Posterior cingulate gyrus (tissue), 11 donors: ENCODE results near the gene GOT1.

ENCODE experiments used
- DNase-seq, 10 donors: peaks; one replicate each; pipeline versions ENCODE4 v3.0.0 to v3.0.0-alpha.2; 2020 to 2021; ENCODE audit warnings: mixed read lengths in 3 of 10
- intact Hi-C: fragments of 100-400 bp; cut with DNase I; formaldehyde crosslinking; loops from one replicate; pipeline ENCODE4 v1.15.1; 2023

The GOT1 gene

DNA sequence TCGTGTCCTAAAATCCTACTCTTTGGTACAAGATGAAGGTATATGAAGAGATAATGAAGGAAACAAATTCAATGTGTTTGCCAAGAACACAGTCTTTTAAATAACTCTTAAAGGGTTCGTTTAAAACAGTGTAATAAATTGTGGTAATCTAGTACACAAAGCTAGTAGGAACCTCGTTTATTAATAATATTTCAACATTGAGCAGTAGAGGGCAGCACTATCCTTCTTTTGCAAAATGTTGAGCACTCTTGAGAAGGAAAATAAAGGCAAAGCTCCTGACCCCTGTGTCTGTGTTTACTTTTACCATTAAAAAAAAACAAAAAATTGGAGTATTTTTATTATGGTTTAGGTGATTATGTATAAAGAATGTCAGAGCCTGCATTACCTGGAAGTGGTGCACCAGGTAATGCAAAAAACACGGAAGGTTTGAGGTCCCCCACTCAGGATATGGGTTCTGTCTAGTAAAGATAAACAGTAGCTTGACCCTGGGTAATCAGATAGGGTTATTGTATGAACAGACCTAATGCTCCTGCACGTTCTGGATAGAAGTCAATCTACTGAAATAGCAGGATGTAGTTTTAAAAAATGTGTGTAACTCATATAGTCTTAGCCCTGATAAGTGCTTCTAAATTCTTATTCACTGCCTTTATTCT, 5.7 kb upstream of the GOT1 start:
- intact Hi-C loops = loop anchor here (2.0 kb wide), 1 partner anchor 177 kb away; no protein-coding TSS in a partner anchor
- DNase-seq = no peak

DNA sequence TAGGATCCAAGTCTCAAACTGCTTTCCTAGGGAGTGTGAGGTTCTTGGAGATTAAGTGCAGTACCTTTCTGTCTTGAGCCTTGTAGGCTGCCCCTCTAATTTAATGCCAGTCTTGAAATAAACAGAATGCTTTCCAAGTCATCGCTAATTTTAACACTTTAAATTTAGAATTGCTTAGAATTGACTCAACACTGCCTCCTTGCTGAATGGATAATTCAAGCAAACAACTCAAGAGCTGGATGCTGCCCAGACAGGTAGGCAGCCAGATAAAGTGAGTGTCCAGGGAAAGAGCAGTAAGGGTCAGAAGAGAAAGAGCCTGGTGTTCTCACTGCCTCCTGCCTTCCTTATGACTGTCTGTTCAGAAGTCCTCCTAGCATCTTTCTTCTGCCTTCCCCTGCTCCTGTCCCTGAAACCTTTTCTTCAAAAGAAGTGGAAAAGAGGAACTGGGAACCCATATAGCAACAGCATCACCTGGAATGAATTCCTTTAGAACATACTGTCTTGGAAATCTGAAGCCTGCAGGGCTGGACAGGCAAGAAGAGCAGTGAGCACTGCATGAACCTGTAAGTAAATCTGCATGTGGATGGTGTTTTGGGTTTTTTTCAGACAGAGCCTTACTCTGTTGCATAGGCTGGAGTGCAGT, 3.1 kb upstream of the GOT1 start:
- intact Hi-C loops = loop anchor here (5.0 kb wide), 1 partner anchor 299 kb away; the partner anchor contains the start of genes COX15 and CUTC

DNA sequence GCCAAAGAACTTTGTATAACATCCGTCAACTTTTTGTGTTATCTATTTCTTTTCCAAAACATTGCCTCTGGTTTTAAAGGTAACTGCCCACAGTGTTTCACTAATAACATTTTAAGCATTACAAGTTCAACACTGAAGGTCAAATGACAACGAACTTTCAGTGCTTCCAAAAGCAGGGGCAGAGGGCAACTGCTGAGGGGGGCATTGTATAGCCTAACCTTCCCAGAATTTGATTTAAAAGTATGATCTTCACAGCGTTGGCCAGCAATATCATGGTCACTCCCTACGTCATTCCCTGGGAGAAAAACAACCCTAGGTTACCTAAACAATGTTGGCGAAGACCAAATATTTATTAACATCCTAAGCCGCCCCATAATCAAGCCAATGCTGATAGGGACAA, 2.5 kb upstream of the GOT1 start:
- DNase-seq = no peak
- intact Hi-C loops = loop anchor here (5.0 kb wide), 1 partner anchor 299 kb away; the partner anchor contains the start of genes COX15 and CUTC

More for the DNA sequence above, 3.1 kb upstream of the GOT1 start:
- no peak for DNase-seq

DNA sequence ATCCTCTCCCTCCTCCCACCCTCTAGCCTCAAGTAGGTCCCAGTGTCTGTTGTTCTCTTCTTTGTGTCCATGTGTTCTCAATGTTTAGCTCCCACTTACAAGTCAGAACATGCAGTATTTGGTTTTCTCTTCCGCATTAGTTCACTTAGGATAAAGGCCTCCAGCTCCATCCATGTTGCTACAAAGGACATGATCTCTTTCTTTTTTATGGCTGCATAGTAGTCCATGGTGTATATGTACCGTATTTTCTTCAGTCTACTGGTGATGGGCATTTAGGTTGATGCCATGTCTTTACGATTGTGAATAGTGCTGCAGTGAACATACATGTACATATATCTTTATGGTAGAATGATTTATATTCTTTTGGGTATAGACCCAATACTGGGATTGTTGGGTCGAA, 1.6 kb upstream of the GOT1 start:
- intact Hi-C loops = loop anchor here (5.0 kb wide), 1 partner anchor 300 kb away; the partner anchor contains the start of genes COX15 and CUTC
- DNase-seq = no peak

DNA sequence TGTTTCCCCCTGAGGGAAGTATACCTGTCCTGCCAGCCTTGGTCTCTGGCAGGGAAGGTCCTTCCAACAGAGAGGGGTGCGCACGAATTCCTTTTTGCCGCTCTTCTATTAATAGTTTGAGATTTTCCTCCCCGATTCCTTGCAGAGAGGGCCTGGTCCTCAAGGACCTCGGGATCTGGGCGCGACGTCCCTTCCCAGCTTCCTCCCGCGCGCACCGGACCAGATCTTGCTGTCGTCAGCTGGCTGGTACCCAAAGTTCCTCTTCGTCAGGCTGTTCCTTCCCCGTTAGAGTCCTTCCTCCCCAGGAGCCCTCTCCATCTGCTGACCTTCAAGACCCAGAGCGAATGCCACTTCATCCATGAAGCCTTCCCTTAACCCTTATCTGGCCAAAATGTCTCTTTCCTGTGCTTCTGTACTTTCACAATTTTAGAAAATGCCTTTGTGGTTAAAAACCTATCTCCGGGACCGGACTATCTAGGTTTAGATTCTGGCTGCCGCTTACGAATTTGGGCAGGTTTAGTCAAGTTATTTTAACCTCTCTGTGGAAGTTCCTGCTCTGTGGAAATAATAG, 851 bp upstream of the GOT1 start:
- DNase-seq = peak; percentile 30 to 94 (median 60)
- intact Hi-C loops = loop anchor here (2.0 to 5.0 kb wide), 2 partner anchors 38 to 301 kb away; partner anchors contain the start of genes COX15 and CUTC

DNA sequence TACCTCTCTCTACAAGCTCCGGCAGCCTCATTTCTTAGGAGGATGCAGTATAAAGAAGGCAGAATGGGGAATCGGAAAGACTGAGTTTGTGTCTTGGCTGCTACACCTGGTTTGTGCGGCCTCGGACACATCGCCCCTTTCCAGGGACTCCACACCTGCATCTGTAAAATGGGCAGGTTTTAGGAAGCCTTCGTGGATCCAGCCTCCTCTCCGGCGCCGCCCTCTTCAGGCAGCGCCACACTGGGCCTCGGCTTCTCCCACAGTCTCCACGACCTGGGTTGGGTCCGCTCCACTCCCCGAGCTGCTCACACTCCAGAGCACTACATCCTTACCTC, 341 bp downstream of the GOT1 start:
- DNase-seq = peak in 1 of 10 donors; percentile 9
- intact Hi-C loops = loop anchor here (2.0 to 5.0 kb wide), 2 partner anchors 37 to 302 kb away; partner anchors contain the start of genes COX15 and CUTC

DNA sequence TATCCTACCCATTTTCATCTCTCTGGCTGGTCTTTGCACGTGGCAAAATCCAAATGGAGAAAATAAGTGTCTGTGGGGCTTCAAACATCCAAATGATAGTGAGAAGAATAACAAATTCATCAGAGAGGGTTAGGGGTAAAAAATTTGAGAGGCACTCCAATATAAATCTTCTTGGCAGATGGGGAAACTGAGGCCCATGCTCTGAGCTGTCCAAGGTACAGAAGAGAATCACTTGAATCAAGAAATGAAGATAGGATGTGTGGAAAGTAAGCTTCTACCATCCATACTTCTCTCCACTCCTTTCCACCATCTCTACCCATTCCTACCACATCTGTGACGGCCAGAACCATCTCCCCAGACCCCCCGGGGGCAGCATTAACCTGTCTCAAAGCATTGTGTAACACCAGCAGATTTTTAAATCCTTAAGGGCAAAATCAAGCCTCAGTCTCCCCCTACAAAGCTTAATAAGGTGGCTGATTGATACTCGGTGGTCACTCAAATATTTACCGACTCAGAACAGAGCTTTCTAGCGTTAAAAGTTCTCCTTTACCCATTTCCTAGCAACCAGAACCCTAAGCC, 818 bp downstream of the GOT1 start:
- DNase-seq = no peak
- intact Hi-C loops = loop anchor here (2.0 to 5.0 kb wide), 2 partner anchors 37 to 303 kb away; partner anchors contain the start of genes COX15 and CUTC

DNA sequence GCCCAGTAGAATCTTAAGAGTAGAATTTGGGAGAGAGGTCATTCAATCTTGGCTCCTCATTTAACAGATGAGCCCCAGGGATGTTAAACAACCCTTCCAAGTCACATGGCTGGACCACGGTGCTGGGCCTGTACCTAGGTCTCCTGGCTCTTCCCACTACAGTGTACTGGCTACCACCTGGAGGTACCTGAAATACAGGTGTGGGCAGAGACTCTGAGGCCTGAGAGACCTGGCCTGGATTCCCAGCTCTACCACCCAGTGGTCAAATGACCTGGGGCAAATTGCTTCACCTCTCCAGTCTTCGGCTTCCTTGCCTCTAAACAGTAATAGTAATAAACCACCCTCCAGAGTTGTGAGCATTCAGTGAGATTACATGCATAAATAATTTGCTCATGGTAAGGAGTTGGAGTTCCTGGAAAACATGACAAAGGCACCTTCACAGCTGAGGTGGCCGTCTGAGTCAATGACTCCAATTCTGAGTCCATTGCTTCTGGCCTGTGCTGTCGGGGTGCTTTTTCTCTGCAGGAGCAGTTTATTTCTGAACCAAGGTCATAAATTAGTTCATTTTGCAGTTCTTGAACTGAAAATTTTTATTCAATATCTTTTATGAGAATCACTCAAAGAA, 2.7 kb downstream of the GOT1 start:
- intact Hi-C loops = no loop called here
- no peak for DNase-seq

DNA sequence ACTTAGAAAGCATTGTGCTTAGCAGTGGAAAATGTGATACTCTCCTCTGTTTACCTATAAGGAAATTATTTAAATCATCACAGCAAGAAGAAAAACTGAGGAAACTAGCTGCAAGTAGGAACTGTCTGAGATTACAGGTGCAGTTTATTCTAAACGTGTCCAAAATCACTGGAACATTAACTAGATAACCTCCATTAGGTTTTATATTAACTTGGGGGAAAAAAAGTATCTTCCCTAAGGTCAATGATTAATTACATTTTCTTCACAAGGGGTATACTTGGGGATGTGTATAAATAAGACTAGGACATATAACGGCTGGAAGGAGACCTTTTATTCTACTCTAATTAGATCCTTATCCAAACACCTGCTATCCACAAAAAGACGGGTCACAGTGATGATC, 3.7 kb downstream of the GOT1 start:
- intact Hi-C loops = no loop called here
- DNase-seq = no peak

DNA sequence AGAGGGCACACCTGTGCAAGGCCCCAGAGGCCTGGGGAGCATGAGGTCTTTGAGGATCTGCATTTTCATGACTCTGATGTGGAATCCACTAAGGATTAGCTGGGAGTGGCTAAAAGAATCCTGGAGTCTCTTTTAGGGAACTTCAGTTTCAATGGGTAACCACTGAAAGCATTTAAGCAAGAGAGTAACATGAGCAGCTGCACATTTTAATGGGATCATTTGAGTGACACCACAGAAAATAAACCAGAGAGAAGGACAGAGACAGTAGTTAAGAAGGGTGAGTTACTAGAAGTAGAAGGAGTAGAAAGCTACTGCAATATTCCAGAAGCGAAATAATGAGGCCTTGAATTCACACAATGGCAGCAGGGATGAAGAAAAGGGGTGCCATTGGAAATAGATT, 5.2 kb downstream of the GOT1 start:
- DNase-seq = no peak
- intact Hi-C loops = no loop called here

DNA sequence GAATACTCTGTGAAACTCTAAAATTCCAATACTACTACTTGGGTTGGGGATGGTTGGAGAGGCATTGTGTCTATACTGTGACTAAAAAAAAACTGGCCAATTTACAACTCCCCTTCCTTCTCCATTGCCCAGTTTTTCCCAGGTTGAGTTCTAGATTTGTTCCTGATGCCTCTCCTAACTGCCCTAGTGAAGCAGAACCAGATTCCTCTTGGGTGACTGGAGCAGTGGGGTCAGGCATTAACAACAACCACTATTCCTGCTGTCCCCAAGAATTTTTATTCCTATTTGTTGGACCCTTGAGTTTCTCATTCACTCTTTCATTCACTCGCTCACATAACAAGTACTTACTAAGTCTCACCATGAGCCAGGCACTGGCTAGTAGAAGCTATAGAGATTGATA, 5.8 kb downstream of the GOT1 start:
- intact Hi-C loops = no loop called here
- DNase-seq = no peak

DNA sequence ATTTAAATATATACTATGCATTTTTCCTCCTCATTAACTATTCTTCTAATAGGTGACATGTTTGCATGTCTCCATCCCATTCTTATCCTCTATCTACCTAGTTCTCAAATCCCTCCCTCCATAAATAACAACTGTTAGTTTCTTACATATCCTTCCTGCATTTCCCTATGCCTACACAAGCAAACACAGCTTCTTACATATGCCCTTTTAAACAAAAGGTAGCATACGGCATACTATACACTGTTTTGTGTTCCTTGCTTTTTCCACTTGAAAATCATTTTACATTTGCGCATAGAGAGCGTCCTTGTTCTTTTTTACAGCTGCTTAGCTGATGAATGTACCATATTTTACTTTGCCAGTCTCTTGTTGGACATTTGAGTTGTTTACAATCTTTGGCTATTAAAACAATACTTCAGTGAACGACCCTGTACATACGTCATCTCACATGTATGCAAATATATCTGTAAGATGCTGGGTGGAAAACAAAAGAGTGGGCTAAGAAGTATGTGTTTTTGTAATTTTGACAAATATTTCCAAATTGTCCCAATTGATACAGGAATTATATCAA, 7.8 kb downstream of the GOT1 start:
- intact Hi-C loops = no loop called here
- DNase-seq = no peak

DNA sequence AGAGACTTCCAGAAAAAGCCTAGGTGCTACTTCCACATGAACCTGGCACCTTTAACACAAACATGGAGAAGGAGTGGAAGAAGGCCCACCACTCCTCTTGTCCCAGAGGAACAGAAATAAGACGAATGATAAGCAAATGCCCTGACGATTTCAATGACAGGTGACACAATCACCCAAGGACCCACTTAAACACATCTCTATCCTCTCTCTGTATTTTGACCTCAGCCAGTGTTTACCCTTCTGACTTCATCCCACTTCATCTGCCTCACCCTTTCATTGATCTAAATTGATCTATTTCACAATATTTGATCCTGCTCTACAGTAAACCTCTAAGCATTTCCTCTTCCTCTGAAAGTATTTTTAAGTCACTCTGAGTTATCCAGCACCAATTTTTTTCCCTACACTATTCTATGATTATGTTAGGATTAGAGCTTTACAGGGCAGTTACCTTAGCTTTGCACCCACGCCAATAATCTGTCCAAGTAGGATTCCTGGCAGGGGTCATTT, 9.1 kb downstream of the GOT1 start:
- intact Hi-C loops = no loop called here
- DNase-seq = no peak

DNA sequence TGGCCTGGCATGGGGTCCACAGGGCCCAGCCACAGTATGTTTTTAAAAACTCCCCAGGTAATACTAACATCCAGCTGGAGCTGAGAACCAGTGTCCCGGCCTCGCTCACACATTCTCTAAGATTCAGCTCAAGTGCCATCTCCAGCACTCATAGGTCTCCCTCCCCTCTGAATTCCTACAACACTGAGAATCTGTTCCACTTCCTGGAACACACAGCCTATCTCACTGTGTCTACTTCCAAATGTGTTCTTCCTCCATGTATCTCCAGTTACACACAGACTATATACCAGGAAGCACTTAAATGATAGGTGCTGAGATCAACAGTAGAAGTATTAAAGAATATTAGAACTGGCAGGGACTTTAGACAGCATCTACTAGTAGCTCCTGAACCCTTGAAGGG, 10.7 kb downstream of the GOT1 start:
- intact Hi-C loops = no loop called here
- DNase-seq = no peak

DNA sequence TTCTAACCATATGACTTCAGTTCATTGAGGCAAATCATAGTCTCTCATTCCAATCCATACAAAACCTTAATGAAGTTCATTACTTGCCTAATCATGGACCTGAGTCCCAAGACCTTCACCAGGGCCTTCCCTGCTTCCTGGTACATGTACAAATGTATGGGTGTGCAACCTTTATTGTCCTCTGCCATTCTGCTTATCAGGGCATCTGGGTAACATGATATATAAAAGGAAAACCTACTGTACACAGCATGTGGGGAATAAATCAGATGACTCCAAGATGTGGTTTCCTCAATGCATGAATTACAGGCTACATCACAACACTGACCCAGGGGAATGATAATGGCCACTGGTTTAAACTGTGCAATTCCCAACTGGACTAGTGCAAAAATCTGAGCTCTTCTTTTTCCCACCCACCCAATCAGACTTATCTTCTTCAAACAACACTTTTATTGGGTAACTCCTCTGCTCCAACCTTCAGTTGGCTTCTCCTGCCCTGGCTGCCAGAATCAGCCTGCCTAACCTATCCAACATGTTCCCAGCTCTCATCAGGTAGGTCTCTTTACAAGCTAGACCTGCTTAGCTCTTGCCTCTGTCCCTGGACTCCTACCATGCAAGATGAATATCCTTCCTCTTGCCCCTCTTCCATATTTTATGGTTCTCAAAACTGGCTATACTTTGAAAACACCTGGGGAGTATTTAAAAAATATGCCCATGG, 11.4 kb downstream of the GOT1 start:
- no peak for DNase-seq
- intact Hi-C loops = no loop called here

DNA sequence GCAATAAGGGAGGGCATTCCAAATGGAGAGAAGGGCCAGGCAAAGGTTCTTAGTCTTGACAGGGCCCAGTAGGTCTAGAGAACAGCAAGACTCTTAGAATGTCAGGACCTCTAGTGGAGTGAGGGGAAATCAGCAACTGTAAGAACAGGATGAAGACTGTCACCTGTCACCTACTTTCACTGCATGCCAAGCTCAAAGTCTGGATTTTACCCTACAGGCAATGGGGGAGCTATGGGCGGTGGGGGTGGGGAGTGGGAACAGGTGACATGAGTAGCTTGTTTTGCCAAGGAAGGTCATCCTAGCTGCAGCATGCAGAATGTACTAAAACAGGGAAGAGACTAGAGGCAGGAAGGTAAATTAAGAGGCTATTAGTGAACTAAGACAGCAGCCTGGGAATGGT, 18.3 kb downstream of the GOT1 start:
- no peak for DNase-seq
- intact Hi-C loops = no loop called here

DNA sequence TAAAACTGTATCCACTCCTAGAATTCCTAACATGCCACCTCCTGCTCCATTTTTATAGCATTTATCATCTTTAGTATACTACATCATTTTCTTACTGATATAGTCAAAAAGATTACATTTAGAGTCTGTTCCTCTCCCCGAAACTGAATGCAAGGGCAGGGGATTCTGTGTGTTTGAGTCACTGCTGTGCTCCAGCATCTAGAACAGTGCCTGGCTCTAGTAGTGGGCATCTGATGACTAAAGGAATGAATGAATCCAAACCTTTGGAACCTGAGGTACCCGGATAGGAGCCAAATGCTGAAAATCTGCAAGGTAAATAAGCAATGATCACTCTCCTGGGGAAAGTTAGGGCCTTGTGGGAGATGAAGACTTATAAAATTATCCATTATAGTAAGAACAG, 18.9 kb downstream of the GOT1 start:
- intact Hi-C loops = no loop called here
- no peak for DNase-seq

DNA sequence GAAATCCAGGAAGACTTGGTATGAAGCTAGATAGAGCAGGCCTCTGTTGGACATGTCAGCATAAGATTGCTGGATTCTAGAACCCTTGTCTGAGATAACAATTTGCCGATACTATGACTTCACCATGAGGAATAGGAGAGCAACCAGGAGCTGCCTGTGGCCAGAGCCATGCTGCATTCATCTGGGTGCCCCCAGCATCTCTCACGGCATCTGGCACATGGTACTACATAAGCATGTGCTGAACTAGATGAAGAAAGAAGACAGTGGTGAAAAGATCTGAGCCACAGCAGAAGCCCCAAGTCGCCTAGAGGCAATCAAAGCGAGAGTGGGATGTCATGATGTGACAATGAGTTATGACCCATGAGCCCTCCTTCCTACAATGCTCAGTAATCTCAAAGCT, 19.5 kb downstream of the GOT1 start:
- intact Hi-C loops = no loop called here

DNA sequence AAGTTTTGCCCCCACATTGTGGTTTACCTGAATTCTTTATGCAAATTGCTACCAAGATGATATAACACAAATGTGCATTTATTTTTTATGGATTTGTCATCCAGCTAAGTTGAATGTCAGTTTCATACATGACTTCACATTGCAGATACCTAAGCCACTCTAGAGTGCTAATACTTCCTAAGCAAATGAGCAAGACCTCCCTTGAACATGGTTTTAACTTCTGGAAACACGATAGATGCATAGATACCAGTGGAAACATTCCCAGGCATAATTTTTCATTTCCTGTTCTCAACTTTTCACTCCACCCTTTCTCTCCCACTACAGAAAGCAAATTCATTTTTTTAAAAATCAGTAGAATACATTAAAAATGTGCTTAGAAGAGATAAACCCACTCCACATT, 20.3 kb downstream of the GOT1 start:
- intact Hi-C loops = no loop called here
- no peak for DNase-seq

More for the DNA sequence above, 19.5 kb downstream of the GOT1 start:
- no peak for DNase-seq

DNA sequence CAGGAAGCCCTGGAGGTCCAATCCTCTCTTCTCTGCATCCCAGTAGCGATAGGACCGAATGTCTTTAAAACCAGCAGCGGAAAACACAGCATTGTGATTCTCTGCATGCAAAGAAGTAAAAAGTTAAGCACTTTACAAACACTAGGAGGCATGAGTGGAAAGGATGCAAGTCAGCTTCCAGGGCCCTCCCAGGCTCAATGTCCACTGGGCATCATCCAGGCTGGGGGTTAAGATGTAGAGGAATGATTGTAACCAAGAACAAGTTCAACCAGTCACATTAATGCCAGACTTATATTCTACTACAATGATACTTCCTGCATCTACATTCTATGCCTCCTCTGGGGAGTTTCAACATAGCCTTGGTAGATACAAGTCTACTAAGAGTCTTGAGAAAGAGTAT, 24.3 kb downstream of the GOT1 start:
- no peak for DNase-seq
- intact Hi-C loops = no loop called here
